HG03575 (cell line): Measurements from ENCODE around the gene LPP.

ENCODE experiments used
- ATAC-seq: cut with Tn5 transposase; IDR thresholded peaks from one replicate; pipeline ENCODE4 v1.9.1; 2021; ENCODE audit not compliant: unreplicated experiment, insufficient number of reproducible peaks, low FRiP score; ENCODE audit errors: extremely low read depth

The LPP gene

GRCh38 chr3:188134079-188134478 lies 19.9 kb upstream of the LPP start:
- ATAC-seq = no peak

- ATAC-seq = no peak
These were observed 19.1 kb upstream of the LPP start for GRCh38 chr3:188134856-188135255.

DNA sequence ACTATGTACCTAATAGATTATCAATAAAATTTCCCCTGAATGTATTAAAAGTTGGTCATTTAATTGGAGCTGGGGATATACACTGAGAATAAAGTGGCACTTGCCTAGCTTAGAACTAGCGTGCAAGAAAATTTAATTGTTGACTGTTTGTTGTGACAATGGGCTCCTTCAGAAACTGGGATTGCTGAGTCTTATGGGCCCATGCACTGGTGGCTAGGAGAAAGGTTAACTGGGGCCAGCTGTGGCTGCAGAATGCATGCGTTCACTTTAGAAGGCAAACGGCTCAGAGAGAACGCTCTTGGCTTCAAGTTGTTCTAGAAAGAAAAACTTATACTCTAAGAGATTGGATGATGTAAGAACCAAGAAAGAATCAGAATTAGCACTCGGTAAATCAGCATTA lies 18.7 kb upstream of the LPP start:
- ATAC-seq = no peak

DNA sequence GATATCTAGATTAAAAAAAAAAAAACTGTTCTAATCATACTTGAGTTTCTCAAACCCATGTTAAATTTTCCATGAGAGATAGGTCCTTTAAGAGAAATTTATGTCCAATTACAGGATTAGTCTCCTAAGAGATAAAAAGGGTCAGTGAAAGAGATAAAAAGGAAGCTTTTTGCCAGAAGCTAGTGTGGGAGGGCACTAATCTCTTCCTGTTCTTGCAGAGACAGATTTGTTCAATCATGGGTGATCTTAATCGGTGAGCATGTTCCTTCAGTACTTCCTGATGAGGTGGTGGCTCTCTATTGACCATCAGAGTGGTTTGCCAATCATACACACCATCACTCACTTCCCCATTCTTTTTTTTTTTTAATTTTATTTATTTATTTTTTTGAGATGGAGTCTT lies 16.9 kb upstream of the LPP start:
- no peak for ATAC-seq

- ATAC-seq = no peak
These were observed 14.5 kb upstream of the LPP start for GRCh38 chr3:188139466-188139865.

DNA sequence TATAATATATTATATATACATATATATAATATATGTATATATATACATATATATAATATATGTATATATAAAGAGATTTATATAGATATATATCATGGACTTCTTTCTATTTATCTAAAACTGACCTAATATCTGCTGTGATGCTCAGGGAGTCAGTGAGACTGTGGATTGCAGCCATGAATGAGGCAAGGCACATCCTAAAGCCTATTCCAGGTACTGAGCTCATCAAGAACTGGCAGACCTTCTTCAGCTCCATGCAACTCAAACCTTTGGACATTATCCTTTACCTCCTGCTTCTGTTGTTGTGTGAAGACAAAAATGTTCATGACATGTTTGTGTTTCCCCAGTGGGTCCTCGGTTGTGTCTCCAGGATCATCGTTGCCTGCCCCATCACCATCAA lies 7.7 kb upstream of the LPP start:
- no peak for ATAC-seq

GRCh38 chr3:188147782-188148181 lies 6.2 kb upstream of the LPP start:
- ATAC-seq = no peak

DNA sequence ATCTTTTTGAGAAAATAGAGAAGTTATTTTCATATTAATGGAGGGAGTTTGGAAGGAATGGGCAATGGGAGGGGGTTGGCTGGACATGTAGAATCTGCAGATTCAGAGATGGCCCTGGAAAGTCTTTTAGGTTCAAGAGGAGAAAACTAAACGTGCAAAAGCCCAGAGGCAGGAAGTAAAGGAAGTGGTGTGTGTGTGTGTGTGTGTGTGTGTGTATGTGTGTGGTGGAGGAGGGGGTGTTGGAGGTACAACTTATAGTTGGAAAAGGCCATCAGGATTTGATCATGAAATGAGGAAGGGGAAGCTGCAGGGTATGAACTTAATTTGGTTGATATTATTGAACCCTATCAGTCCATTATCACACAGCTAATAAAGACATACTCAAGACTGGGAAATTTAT lies 5.6 kb upstream of the LPP start:
- no peak for ATAC-seq

- no peak for ATAC-seq
These were observed 4.4 kb upstream of the LPP start for GRCh38 chr3:188149587-188149986.

- ATAC-seq = no peak
These were observed 3.0 kb upstream of the LPP start for GRCh38 chr3:188150982-188151381.

GRCh38 chr3:188151438-188151837 lies 2.5 kb upstream of the LPP start:
- no peak for ATAC-seq

GRCh38 chr3:188152660-188153436 lies 1.1 kb upstream of the LPP start:
- ATAC-seq = no peak

DNA sequence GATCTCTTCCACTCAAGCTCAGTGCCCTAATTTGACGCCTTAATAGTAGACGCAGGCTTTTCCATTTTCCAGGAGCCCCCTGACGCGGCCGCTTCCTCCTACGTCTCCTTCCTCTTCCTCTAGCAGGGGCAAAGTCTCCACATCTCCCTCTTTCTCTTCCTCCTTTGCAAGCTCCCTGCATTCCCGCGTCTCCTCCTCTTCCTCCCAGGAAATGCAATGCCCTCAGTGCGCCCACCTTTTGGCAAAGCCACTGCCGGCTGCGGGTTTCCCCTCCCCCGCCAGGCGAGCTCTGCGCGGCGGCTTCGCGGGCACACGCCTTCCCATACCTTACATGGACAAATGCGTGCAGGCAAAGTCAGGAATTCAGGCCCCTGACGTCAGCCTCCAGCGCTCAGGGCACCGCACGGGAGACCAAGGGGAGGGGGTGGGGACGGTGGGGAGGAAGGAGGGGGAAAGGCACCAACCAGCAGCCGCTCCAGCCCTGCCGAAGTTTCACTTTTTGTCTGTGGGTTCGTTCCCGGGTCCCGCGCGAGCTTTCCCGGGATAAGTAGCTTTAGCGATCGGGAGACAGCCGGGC lies 432 bp upstream of the LPP start:
- ATAC-seq = no peak

DNA sequence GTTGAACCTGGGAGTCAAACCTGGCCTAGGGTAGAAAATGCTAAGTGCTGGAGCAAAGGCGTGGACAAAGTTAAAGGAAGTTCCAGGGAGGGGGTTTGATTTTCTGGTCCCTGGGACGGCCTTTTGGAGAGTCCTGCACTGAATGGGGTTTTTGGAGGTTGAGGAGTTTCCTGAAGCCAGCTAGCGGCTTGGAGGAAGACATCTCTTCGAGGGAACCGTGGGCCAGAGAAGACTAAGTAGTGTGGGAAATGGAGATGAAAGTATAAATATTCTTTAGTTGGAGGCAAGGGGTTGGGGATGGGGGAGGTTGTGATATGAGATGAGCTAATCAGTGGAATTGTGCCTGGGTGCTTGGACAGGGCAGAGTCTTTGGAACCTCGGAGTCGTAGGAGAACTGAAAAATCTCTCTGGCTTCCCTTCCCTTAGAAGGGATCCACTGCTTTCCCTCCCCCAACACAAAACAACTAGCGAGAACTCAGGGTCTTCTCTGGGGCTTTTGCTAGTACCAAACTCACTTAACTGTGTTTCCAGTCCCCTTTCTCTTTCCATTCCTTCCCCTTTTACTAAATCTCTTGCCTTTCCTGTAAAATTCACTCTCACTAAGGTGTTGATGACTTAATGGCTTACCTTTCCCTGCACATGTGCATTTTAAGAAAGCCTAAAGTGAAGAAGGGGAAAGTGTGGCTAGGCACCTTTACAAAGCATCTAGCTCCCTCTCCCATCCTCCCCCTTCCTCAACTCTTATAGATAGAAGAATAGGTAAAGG lies 1.0 kb downstream of the LPP start:
- no peak for ATAC-seq

GRCh38 chr3:188156056-188156455 lies 2.1 kb downstream of the LPP start:
- no peak for ATAC-seq

GRCh38 chr3:188157407-188157806 lies 3.5 kb downstream of the LPP start:
- no peak for ATAC-seq

DNA sequence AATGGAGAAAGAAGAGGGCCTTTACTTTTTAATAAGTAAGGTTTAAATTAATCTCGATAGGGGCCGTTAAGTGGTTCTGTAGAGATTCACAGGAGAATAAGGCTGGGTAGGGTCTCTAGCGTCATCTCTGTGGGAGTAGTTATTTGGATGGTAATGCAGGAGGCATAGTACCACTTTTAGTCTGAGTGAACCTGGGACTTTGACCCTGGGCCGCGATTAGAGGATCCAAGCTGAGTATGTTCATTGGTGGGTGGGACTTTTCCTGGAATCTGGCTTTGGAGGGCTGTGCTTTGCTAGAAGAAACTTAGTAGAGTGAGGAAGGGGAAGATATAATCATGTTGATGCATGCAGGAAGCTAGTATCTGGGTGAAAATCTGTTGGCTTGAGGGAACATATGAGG lies 4.0 kb downstream of the LPP start:
- no peak for ATAC-seq

DNA sequence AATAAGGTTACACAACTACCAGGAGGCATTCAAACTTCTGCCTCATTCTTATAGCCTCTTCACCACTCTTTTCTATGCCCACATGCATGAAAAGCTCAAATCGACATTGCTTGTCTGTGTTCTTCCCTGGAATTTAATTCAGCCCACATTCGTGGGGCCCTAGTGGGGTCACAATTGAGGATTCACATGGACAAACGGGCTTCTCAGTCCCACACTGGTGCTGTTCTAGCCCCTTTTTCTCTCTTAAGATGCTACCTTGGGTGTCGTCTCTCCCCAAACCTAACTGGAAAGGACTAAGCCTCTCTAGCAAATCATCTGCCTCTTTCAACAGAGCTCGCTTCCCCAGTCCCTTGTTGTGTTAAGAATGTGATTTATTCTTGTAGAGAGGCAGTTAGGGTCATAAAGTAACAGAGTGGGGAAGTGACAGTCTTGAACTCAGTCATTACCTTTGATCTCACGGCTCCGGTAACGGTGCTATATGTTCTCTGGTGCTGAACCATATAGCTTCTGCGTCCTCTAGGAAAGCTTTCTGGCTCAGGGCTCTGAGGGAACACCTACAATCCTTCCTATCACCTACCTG lies 4.9 kb downstream of the LPP start:
- ATAC-seq = no peak

- no peak for ATAC-seq
These were observed 6.8 kb downstream of the LPP start for GRCh38 chr3:188160751-188161150.

DNA sequence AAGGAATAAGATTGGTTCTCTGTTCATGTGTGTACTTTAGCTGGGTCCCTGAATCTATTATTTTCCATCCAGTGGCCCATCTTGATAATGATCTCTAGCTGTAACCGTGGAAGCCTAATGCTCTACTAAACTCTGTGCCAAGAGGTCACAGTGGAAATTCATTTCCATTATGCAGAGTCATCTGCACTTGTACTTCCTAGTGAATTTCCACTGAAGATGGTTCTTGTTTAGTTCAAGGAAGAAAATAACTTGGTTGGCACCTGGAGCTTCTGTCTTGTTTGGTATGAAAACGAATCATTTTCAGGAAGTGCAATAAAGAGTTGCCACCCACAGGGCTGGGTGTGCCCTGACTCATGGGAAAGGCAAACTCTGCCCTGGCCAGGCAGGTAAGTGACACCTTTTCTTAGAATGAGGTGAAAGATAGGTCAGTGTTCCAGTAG lies 10.3 kb downstream of the LPP start:
- ATAC-seq = no peak
